UCSD-AML1 (cell line): ENCODE data around the gene MPIG6B.

Experiments
- DNase-seq: peaks from one replicate; lab custom pipeline; 2025; ENCODE audit not compliant: unreplicated experiment; lab: John Stamatoyannopoulos, UW

The MPIG6B gene, protein sequence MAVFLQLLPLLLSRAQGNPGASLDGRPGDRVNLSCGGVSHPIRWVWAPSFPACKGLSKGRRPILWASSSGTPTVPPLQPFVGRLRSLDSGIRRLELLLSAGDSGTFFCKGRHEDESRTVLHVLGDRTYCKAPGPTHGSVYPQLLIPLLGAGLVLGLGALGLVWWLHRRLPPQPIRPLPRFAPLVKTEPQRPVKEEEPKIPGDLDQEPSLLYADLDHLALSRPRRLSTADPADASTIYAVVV

DNA sequence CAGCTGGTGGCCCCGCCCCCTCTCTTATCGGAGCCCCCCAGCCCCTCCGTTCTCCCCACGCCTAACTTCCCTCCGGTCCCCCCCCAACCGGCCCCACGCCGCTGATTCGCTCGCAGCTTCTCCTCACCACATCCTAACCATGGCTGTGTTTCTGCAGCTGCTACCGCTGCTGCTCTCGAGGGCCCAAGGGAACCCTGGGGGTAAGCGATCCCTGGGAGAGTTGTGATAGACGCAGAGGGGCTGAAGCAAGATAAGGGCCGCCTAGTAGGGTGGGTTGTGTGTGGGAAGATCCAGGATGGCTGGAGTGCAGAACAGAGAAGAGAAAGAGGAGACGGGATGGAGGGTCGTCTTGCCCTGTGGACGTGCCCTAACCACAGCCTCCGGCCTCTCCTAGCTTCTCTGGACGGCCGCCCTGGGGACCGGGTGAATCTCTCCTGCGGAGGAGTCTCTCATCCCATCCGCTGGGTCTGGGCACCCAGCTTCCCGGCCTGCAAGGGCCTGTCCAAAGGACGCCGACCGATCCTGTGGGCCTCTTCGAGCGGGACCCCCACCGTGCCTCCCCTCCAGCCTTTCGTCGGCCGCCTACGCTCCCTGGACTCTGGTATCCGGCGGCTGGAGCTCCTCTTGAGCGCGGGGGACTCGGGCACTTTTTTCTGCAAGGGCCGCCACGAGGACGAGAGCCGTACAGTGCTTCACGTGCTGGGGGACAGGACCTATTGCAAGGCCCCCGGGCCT is at the start of gene MPIG6B:
Gene MPIG6B (plus strand): TSS at position 129 of the 735 bp plus-strand sequence. CDS start 11 bp downstream, at position 140.
- DNase-seq = peak; percentile 80

DNA sequence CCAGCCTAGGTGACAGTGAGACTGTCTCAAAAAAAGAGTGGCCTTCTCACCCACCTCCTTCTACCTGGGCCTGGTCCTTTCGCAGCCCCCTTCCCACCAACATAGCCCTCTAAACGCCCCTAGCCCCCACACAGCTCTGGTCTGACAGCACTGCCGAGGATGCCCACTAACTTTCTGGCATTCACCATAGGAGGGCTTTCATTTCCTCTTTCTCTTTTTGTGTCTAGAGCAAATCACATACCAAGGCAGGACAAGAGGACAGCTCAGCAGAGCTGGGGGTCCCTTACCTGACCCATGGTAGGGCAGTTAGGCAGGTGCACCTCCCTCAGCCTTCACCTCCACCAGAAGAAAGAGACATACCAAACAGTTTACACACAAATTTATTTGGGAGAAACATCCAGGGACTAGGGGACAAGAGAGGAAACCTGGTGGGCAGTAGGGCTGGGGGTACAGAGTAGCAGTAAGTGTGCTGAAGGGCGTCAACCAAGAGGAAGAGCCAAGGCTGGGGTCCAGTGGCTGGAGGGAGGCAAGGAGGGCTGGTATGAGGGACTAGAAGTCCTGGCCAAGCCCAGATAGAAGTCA is 46.8 kb upstream of the MPIG6B start:
- DNase-seq = no peak

DNA sequence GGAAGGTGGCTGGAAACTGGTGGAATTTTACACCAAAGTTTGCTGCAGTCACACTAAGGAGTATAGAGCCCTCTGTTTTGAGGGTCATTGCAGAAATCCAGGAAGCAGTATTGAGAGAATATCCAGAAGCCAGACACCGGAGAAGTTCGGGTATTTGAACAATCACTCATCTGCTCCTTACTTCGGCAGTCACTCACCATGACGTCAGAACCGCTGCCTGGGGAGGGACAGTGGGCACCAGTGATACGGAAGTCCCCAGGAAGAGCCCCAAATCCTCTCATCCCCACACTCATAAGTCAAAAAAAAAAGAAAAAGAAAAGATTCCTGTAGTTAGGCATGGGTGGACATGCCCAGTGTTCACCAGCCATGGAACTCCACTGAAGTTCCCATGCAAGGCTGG is 46.3 kb upstream of the MPIG6B start:
- no peak for DNase-seq

DNA sequence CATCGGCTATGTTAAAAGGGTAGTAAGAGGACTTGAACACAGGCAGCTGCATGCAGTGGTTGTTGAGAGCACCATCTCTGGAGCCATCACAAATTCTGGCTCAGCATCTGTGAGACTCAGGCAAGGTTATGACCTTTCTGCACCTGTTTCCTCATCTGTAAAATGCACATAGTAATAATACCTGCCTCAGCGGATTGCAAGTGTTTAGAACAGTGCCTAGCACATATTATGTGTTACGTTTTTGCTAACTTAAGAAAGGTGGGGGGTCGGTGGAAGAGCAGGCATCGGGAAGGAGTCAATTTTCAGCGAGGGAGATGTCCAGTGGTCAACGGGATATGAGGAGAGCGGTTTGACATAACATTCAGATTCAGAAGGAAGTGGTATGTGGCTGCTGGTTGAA is 45.2 kb upstream of the MPIG6B start:
- DNase-seq = no peak

DNA sequence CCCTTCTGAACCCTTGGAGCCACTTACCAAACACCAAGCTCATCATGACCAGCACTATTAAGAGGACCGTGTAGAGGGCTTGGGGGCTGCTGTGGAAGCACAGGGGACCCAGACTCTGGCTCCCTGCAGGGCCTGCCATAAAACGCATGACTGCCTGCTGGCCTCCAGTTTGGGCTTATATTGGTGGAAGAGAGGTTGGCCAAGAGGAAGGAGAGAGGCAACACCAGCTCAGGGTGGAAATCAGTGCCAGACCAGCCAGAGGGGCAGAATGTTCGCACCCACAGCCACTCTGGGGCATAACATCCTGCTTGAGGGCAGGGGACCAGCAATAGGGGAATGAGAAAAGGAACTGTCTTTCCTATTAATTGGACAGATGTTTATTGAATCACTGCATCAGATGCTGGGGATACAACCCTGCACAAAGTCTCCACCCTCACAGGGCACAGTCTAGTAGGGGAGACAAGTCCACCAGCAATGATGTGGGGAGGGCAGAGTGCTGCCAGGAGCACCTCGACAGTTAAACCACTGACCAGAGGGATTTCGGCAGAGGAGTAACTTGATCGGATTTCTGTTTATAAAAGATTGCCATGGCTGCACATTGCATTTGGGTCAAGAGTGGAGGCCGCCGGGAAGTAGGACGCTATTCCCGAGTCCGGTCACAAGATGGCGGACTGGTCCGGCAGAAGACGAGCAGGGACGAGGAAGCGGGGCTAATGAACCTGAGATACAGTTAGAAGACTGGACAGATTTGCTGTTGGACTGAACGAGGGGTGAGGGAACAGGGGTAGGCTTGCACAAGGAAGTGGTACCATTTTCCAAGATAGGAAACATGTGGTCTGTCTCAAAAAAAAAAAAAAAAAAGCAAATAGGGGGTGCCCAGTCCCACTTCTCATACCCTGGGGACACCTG is 42.7 kb upstream of the MPIG6B start, which contains the start of gene LY6G5C:
Gene LY6G5C (minus strand): TSS at position 842 of the 909 bp plus-strand sequence. CDS start 694 bp downstream, at position 148.
- DNase-seq = peak; percentile 65

DNA sequence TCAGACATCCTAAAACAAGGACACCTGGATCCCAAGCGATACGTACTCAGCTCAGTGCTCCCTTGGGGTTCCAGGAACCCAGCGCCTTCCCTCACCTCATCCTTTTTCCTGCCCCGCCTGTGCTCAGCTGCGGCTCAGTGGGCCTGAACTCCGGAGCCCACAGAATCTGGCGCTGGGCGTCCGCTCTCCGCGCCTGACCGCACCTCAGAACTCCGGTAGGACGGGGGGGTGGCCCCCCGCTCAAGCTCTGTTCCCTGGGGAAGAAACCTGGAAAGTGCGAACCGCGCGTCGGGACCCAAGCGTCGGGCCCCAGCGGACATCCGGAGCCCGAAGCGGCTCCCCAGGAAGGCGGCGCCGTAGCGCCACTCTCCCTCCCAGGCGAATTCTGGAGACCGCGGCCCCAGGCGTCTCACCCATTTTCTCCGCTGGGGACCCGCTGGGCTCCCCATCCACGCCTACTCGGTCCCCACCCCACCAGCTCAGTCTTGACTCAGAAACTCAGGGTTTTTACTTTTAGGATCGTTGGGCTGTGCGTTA is 42.0 kb upstream of the MPIG6B start:
- peak; percentile 67 for DNase-seq

DNA sequence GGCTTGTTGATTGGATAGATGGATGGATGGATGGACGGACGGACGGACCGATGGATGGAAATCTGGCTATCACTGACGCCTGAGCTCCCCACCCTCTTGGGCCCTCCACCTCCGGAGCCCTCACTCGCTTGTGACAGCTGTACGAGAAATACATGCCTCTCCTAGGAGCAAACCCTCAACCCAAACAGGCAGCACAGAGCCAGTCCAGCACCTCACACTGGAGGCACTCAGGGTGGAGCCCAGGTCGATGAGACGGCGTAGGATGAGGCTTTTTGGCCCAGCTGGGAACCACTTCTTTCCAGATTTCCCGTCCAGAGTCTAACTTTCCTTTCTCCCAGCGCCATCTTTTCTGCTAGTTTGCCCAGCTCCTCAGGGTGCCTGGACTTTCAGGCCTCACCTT is 39.6 kb upstream of the MPIG6B start:
- DNase-seq = no peak

DNA sequence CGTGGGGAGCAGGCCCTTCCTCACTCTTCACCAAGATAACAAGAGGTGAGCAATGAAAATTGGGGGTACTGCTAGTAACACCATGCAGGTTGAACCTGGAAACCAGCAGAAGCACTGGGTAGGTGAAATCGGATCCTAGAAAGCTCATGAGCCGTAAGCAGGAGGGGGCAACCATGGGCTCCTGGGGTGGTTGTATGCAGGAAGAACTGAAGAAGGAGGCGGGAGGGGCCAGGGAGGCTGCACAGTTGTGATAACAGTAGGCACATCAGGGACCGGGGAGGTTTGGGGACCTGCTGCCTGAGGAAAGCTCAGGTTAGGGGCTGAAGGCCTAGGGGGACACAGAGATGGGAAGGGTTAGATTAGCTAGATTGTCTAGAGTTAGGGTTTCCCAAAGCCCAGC is 36.7 kb upstream of the MPIG6B start:
- DNase-seq = no peak

DNA sequence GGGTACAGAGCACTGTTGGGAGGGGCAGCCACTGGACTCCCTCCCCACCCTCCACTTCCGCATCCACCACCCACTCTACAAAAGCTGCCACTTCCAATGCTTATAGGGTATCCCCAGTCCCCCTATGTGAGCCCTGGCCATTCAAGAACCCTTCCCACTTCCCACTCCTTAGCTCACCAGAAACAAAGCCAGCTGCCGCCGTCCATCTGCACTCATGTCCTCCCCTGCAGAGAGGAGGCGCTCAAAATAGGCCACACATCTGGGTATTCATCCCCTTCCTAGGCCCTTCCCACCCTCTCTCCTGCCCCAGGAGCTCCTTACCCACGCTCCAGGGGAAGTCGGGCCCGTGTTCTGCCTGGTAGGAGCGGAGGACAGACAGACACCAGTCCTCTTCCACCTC is 35.9 kb upstream of the MPIG6B start:
- DNase-seq = no peak

DNA sequence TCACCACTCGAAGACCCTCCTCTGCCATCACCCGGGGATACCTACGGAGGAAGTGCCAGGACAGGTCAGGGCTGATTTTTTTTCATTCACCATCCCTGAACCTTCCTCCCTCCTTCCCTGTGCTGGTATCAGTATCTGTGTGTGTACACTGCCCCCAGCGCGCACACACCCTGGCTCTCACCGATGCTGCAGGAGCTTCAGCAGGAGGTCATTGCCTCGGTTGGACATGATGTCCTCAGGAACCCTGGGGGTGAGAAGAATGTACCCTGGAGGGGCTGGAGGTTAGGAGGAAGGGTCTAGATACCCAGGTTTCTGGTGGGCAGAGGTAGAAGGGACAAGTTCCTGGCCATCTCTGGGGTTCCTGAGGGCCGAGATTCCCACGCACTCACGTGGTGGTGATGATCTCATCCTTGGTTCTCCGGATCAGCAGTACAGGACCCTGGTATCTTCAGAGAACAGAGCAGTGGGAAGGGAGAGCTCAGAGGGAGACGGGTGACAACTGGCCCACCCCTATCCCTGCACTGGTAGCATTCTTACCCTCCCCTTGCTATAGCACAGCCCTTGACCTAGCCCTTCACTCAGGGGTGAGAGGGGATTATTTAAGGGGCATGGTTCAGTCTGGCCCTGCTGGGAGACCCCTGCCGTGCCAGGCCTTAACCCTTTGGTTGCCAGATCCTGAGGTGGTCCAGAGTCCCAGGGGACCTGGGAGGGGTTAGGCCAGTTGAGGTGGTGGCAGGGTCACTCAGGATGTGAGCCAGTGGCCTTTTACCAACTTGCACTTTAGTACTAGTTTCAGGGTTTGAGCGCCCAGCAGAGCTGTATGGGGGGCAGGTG is 35.1 kb upstream of the MPIG6B start:
- no peak for DNase-seq

DNA sequence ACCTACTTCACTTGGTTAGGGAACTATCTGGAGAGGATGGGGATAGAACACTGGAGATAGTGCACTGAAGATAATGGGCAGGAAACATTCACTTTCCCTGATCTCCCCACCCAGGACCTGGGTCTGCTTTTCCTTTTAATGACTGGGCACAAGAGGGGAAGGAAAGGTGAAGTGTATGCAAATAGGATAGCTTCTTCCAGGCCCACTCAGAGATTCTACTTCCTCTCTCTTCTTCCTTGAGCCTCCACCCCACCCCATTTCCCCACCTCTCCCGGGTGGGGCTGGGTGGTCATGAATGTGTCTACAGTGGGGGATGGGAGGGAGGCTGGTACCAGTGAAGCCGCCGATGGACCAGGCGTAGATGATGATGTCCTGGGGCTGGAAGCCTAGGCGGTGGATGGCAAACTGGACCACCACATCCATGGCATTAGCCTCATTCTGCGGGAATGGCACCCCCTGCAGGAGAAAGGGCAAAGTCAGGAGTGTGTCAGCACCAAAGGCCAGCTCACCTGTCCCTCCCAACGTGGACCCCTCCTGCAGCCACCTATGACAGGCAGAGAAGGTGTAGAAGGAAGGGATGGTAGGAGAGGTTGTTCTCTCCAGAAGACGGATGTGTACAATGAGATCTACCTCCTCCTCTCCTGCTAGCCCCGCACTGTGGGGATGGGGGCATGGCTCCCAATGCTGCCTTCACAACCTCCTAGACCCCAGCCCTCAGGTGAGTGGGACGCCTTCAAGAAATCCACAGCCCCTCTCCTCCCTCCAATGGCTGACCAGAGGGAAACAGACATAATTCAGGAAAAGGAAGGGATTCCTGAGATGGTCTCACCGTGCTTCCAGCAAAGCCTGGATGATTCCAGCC is 33.7 kb upstream of the MPIG6B start:
- no peak for DNase-seq

DNA sequence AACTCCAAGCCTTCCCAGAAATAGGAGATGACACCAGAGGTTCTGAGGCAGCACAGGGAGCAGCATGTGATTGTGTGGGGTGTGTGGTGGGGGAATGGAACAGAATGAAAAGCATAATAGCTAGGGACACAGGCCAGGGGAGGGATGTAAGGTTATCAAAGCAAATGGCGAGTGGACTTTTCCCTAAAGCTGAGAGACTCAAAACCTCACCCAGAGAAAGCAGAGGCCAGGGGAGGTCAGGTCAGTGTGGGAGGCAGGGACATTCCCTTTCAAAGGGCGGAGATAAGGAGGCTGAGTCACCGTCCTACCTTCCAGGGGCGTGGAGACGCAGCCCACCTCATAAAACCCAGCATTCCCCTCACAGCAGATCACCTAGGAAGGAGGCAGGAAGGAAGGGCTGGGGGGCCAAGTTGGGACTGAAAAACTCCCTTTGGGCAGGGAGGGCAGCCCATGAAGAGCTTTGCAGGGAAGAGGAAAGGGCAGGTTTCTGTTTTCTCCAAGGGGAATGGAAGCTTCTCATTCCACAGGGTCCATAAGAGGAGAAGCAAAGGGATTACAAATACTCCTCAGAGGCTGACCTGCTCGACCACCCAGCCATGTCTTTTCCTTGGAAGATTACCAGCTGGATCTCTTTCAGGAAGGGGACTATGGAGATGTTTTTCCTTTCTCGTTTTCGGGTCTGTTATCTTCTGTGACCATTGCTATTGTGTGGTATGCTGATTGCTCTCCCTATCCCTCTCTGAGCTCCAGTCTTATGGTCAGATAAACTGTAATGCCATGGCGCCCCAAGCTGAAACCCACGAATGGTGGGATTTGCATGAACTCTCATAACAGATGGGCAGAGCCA is 32.7 kb upstream of the MPIG6B start:
- DNase-seq = no peak

DNA sequence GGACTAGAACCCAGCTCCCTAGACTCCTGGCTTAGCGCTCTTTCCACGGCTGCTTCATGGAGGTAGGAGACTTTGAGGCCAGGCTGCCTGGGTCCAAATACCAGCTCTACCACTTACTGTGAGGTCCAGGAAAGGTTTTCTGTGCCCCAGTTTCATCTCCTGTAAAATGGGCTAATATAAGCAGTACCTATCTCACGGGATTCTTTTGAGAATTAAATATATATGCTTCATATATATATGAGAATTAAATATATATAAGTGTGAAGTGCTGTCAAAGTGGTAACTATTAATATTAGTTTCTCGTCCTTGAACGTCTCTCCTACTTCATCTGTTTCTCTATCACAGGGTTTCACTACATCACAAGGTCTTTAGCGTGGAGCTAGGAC is 32.1 kb upstream of the MPIG6B start:
- no peak for DNase-seq

DNA sequence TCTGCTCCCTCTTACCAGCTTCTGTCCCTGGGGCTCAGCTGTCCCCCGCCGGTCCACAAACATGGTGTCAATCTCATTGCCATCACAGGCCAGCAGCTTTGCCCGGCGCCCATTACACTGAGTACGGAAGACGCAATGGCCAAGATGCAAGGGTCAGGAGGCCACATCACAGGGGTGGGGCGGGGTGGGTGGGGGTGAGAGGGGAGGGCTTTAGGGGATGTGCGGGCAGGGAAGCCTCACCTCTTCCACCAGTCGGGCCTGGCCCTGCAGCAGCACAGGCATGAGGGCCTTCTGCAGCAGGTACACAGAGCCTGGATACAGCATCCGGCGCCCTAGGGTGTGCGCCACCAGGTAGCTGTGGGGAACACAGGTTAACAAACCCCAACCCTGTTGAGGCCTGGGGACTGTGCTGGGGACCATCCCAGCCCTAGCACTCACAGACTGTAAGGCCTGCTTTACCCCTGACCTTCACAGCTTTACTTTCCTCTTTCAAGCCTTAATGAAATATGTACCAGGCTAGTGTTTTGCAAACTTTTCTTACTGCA is 31.5 kb upstream of the MPIG6B start:
- DNase-seq = no peak

DNA sequence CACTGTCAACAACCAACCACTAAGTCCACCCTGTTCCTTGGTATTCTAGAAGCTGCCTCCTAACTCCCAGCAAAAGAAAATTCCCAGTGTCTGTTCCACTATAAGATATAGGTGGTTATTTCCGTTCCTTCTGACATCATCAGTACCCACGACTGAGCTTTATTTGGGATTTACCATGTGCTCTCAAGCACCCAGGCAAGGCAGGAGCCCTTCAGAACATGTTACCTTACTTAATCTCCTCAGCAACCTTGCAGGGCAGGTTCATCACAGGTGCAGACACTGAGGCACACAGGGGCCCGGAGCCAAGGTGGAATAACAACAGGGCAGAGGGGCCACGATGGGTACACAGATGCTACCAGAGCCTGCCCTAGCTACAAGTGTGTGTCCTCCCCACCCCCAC is 30.8 kb upstream of the MPIG6B start:
- no peak for DNase-seq

DNA sequence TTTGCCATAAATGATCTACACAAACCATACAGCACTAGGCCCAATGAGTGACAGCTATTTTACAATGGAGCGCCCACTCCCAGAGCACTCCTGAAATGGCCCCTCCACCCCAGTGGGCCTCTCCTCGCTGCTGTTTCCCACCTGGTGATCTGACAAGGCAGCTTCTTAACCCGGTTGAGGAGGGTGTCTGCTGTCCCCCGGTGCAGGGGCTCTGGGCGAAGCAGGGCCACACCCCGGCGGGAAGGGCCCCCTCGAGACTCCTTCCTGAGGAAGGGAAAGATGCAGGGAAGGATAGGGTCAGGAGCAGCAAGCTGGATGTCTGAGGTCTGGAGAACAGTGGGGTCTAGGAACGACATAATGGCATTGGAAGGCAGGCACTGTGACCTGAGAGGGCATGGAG is 30.3 kb upstream of the MPIG6B start:
- DNase-seq = no peak

DNA sequence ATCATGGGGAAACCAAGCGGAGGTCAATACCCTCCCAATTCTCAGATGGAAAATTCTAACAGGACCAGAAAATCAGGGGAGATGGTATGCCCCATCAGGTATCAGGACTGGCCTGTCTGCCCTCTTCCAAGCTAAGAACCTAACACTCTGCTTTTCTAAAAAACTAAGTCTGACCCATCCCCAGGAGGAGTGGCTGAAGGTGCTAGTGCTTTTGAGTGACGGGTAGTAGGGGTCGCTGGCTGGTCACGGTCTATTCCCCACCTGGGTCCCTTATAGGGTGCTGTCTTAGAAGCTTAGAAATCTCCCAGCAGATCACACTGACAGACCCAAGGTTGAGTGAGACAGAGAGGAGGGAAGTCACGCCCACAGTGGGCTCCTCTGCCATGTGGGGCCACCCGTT is 29.6 kb upstream of the MPIG6B start:
- no peak for DNase-seq

DNA sequence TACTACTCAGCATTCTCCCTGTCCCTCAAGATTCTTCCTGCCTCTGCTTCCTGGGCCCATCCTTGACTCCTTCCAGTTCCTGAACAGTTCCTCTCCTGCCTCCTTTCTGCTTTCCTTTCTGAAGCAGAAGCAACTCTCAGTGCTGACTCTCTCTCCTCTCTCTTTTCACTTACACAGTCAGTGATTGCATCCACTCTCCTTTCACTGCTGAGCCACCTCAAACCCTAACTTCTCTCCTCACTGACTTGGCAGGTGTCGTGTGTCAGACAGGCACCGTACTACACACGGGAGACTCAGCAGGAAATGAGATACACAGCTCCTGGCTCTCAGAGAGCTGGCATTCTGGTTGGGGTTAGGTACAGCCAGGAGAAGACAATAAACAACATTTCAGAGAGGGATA is 25.6 kb upstream of the MPIG6B start:
- DNase-seq = no peak
